ENCODE data around the gene PIK3C3. TPM values are rescaled to one million over a fixed set of nuclear protein-coding genes. Genes with fewer than 3 reads are reported as not detected.

Gene PIK3C3
- total RNA-seq, 1 donor from 2014 or later: 61.5 TPM

GRCh38 chr18:41933778-41934177 lies 21.3 kb upstream of the PIK3C3 start:
- Mint-ChIP-seq H3K4me3 (ENCODE audit: low read depth) (no peak overlapping the region), H3K4me1 (ENCODE audit: low read depth) (peaks cover 7% of the 10 kb centered on the region), H3K27ac (no peak overlapping the region), H3K27me3 (no peaks in the 10 kb centered on the region), H3K36me3 (ENCODE audit: insufficient read depth) (no peaks in the 10 kb centered on the region), H3K9me3 (ENCODE audit: low read depth) (no peaks in the 10 kb centered on the region)
- no peak for TF ChIP-seq CTCF (IDR thresholded peaks at IDR 0.05; ENCODE audit: unreplicated experiment)
- DNase-seq (ENCODE audit: low spot score, unreplicated experiment): no peak

- Mint-ChIP-seq H3K9me3 (ENCODE audit: low read depth) (no peaks in the 10 kb centered on the region), H3K27me3 (no peaks in the 10 kb centered on the region), H3K4me3 (ENCODE audit: low read depth) (no peak overlapping the region), H3K4me1 (ENCODE audit: low read depth) (peaks cover 10% of the 10 kb centered on the region), H3K27ac (no peak overlapping the region), H3K36me3 (ENCODE audit: insufficient read depth) (no peaks in the 10 kb centered on the region)
- TF ChIP-seq CTCF (IDR thresholded peaks at IDR 0.05; ENCODE audit: unreplicated experiment): no peak
- no peak for DNase-seq (ENCODE audit: low spot score, unreplicated experiment)
Observed at GRCh38 chr18:41936471-41937134, 18.4 kb upstream of the PIK3C3 start.

GRCh38 chr18:41938445-41938844 lies 16.6 kb upstream of the PIK3C3 start:
- Mint-ChIP-seq H3K27ac (no peak overlapping the region), H3K27me3 (no peaks in the 10 kb centered on the region), H3K4me3 (ENCODE audit: low read depth) (no peak overlapping the region), H3K36me3 (ENCODE audit: insufficient read depth) (no peaks in the 10 kb centered on the region), H3K4me1 (ENCODE audit: low read depth) (peaks cover 8% of the 10 kb centered on the region), H3K9me3 (ENCODE audit: low read depth) (no peaks in the 10 kb centered on the region)
- TF ChIP-seq CTCF (IDR thresholded peaks at IDR 0.05; ENCODE audit: unreplicated experiment): no peak
- no peak for DNase-seq (ENCODE audit: low spot score, unreplicated experiment)

GRCh38 chr18:41939326-41939725 lies 15.7 kb upstream of the PIK3C3 start:
- no peaks in the 10 kb centered on the region for H3K27me3 Mint-ChIP-seq
- no peak for DNase-seq (ENCODE audit: low spot score, unreplicated experiment)
- H3K4me3 Mint-ChIP-seq (ENCODE audit: low read depth): no peak overlapping the region
- no peak overlapping the region for H3K27ac Mint-ChIP-seq
- TF ChIP-seq CTCF (IDR thresholded peaks at IDR 0.05; ENCODE audit: unreplicated experiment): no peak
- peaks cover 8% of the 10 kb centered on the region for H3K4me1 Mint-ChIP-seq (ENCODE audit: low read depth)
- no peaks in the 10 kb centered on the region for H3K36me3 Mint-ChIP-seq (ENCODE audit: insufficient read depth)
- H3K9me3 Mint-ChIP-seq (ENCODE audit: low read depth): no peaks in the 10 kb centered on the region

- H3K4me1 Mint-ChIP-seq (ENCODE audit: low read depth): peaks cover 8% of the 10 kb centered on the region
- no peaks in the 10 kb centered on the region for H3K27me3 Mint-ChIP-seq
- H3K4me3 Mint-ChIP-seq (ENCODE audit: low read depth): no peak overlapping the region
- DNase-seq (ENCODE audit: low spot score, unreplicated experiment): no peak
- TF ChIP-seq CTCF (IDR thresholded peaks at IDR 0.05; ENCODE audit: unreplicated experiment): no peak
- no peaks in the 10 kb centered on the region for H3K9me3 Mint-ChIP-seq (ENCODE audit: low read depth)
- no peaks in the 10 kb centered on the region for H3K36me3 Mint-ChIP-seq (ENCODE audit: insufficient read depth)
- H3K27ac Mint-ChIP-seq: no peak overlapping the region
Observed at GRCh38 chr18:41940506-41941215, 14.4 kb upstream of the PIK3C3 start.
